Measurements from ENCODE around the gene CMTM3. TPM values are rescaled to one million over a fixed set of nuclear protein-coding genes. Genes with fewer than 3 reads are reported as not detected.

The CMTM3 gene
- total and polyA plus RNA-seq, 2 of the 4 experiments (the other 2 are of a cell fraction) = 4.5 to 35.5 TPM

GRCh38 chr16:66619534-66620428 lies 15.3 kb downstream of the CMTM3 start:
- peak overlapping the region; percentile 54; the same call in 1 of the 2 replicates for H3K23ac ChIP-seq (ENCODE audit: low read depth, low read length)
- H4K91ac ChIP-seq (ENCODE audit: insufficient read depth, low read depth, low read length) = peak overlapping the region; percentile 72
- no TSS peak for BruUV-seq (replicated peaks)
- H3K18ac ChIP-seq (ENCODE audit: low read depth, low read length) = peak overlapping the region; percentile 33
- TF ChIP-seq SMC3 (IDR thresholded peaks at IDR 0.05; ENCODE audit: low read depth, low read length) (no peak), RFX5 (IDR thresholded peaks at IDR 0.05; ENCODE audit: low read depth, low read length) (no peak), CEBPB (IDR thresholded peaks at IDR 0.05; ENCODE audit: low read depth, low read length) (peak; percentile 53; the same call in 1 of the 2 replicates), CTCF (conservative IDR thresholded peaks at IDR 0.05; ENCODE audit: low read depth, low read length) (no peak)
- TF ChIP-seq, protein P1, sequence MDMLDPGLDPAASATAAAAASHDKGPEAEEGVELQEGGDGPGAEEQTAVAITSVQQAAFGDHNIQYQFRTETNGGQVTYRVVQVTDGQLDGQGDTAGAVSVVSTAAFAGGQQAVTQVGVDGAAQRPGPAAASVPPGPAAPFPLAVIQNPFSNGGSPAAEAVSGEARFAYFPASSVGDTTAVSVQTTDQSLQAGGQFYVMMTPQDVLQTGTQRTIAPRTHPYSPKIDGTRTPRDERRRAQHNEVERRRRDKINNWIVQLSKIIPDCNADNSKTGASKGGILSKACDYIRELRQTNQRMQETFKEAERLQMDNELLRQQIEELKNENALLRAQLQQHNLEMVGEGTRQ (IDR thresholded peaks at IDR 0.05; ENCODE audit: low read depth, low read length) = no peak
- H2BK5ac ChIP-seq (ENCODE audit: low read depth, low read length, poor library complexity, severe bottlenecking) = peak overlapping the region; percentile 73
- H3K27me3 ChIP-seq (ENCODE audit: control insufficient read depth, insufficient read depth, low read length) = no peaks in the 10 kb centered on the region
- no peaks in the 10 kb centered on the region for H3K9me3 ChIP-seq (ENCODE audit: control insufficient read depth, insufficient read depth, low read length)
- peak overlapping the region; percentile 22; the same call in 1 of the 2 replicates for H3K56ac ChIP-seq (ENCODE audit: extremely low read depth, insufficient read depth, low read length)
- H3K4me1 ChIP-seq (ENCODE audit: control insufficient read depth, insufficient read depth, low read length) = peaks cover 37% of the 10 kb centered on the region
- H2BK15ac ChIP-seq (ENCODE audit: low read depth, low read length) = peak overlapping the region; percentile 75; the same call in 2 of the 3 replicates
- H3K36me3 ChIP-seq (ENCODE audit: control insufficient read depth, insufficient read depth, low read length) = no peaks in the 10 kb centered on the region
- H3K4me2 ChIP-seq (ENCODE audit: low read depth, low read length) = peak overlapping the region; percentile 21; the same call in 1 of the 2 replicates
- H2BK120ac ChIP-seq (ENCODE audit: low read depth, low read length) = peak overlapping the region; percentile 74
- peak overlapping the region; percentile 86 for H2BK20ac ChIP-seq (ENCODE audit: low read depth, low read length)
- dilution Hi-C loops (cut with HindIII; ENCODE audit: low sequenced_read_pairs, unreplicated experiment) (no loop called here), in situ Hi-C loops (cut with MboI; ENCODE audit: low sequenced_read_pairs) (no loop called here), intact Hi-C loops (cut with micrococcal nuclease) (no loop called here)
- H4K20me1 ChIP-seq (ENCODE audit: insufficient read depth, low read length) = peaks cover 9% of the 10 kb centered on the region; the same call in 1 of the 2 replicates
- H2AK9ac ChIP-seq (replicated peaks; ENCODE audit: low read depth, low read length, poor library complexity) = peak overlapping the region; percentile 38
- CTCF ChIA-PET = interaction anchor here (0.6 to 1.2 kb wide), 3 partner anchors 11 to 31 kb away, joined by 3 to 4 read pairs (median 3); no protein-coding TSS in a partner anchor
- no CpG with 5 or more reads among the region's 12 CpGs for WGBS, 2 experiments (ENCODE audit: extremely low coverage in 2 of 2, insufficient read length in 1 of 2)
- H4K5ac ChIP-seq (ENCODE audit: low read depth, low read length) = peak overlapping the region; percentile 72
- peak overlapping the region; percentile 55 for H2AK5ac ChIP-seq (ENCODE audit: low read depth, low read length)
- peak overlapping the region; percentile 75 for H3K4ac ChIP-seq (ENCODE audit: low read depth, low read length)
- ATAC-seq (ENCODE audit: low read depth) (no peak), DNase-seq (peak; percentile 65)
- H3K14ac ChIP-seq (replicated peaks; ENCODE audit: low read depth, low read length) = peak overlapping the region; percentile 63
- peaks cover 27% of the 10 kb centered on the region for H3K9me1 ChIP-seq (ENCODE audit: insufficient read depth, low read length)
- POLR2A ChIA-PET (ENCODE audit: unreplicated experiment) = no interaction called here
- H3K27ac ChIP-seq (ENCODE audit: insufficient read depth, low read length) = peak overlapping the region; percentile 8; the same call in 1 of the 2 replicates
- 0 out of 4 replicates have a peak, but pooled peaks cover 0 to 6% of the 10 kb centered on the region in 2 experiments for H3K79me1 ChIP-seq (ENCODE audit: low read depth in 1 of 2, low read length in 2 of 2)
- H2AFZ ChIP-seq (replicated peaks; ENCODE audit: low read length, poor library complexity) = no peak overlapping the region
- no peak overlapping the region for H3K9ac ChIP-seq (ENCODE audit: low read depth, low read length)
- H3K4me3 ChIP-seq (ENCODE audit: insufficient read depth, low read depth, low read length) = no peak overlapping the region
- peak overlapping the region; percentile 16 to 78; a peak in 3 of 4 replicates for H4K8ac ChIP-seq (ENCODE audit: low read depth in 2 of 2, low read length in 2 of 2)
